Measurements from ENCODE around the gene NRCAM. TPM values are rescaled to one million over a fixed set of nuclear protein-coding genes. Genes with fewer than 3 reads are reported as not detected.

Gene NRCAM
- total and polyA plus RNA-seq, 2 of the 13 experiments (the other 11 are each of a cell fraction or from before 2014, with no cell fraction given), result 0.31 to 0.33 TPM

DNA sequence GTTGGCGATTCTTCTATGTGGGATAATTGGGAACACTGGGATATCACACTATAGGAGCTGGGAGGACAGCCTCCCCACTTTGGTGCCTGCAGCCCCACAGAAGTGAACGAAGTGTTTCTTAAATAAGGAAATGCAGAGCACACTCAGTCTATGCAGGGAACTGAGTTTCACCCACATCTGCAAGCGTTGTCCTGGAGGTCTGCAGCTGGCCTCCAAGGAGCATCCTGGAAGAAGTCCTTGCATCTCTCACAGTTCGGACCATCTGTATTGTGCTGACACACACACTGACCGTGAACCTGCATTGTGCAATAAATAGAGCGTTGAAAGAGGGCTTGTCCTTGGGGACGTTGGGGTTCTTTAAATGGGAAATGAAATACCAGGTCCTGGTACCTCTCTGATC, 351.9 kb downstream of the NRCAM start:
- Histone ChIP-seq H4K20me1 (ENCODE audit: insufficient read depth, low read length) (no peaks in the 10 kb centered on the region), H3K4me2 (ENCODE audit: low read depth, low read length) (no peak overlapping the region), H3K4me3 (replicated peaks in 1 of 3; ENCODE audit: insufficient read depth in 1 of 3, low read depth in 2 of 3, low read length in 3 of 3) (no peak overlapping the region), H3K9me3 (ENCODE audit: low read length) (no peaks in the 10 kb centered on the region), H3K27me3 (ENCODE audit: control insufficient read depth in 1 of 2, insufficient read depth in 2 of 2, low read length in 2 of 2) (no peaks in the 10 kb centered on the region; a peak in 1 of 5 replicates), H3K27ac (ENCODE audit: extremely low read length, insufficient read depth, low read length) (no peak overlapping the region), H3K4me1 (ENCODE audit: insufficient read depth, low read length) (peaks cover 29% of the 10 kb centered on the region), H3K79me2 (ENCODE audit: insufficient read depth, low read length) (no peaks in the 10 kb centered on the region), H3K36me3 (replicated peaks in 1 of 2; ENCODE audit: control insufficient read depth in 1 of 2, insufficient read depth in 2 of 2, low read length in 2 of 2) (no peaks in the 10 kb centered on the region), H3K9ac (ENCODE audit: insufficient read depth, low read depth, low read length) (no peak overlapping the region), H2AFZ (ENCODE audit: low read length) (no peak overlapping the region)
- peak; percentile 46; the same call in 2 of the 3 replicates for ATAC-seq
- no peak for DNase-seq (ENCODE audit: low spot score)
- in situ Hi-C loops (cut with HindIII; ENCODE audit: extremely low pct_ligation_motif_present, low pct_unique_long_range_greater_than_20kb) (loop anchor here (25.0 kb wide), 1 partner anchor 367 kb away; the partner anchor contains the start of gene CBLL1), intact Hi-C loops (cut with micrococcal nuclease; ENCODE audit: unreplicated experiment) (no loop called here)
- no peak for FAIRE-seq
- POLR2A ChIA-PET, result no interaction called here
- TF ChIP-seq CEBPG (CRISPR knock-in tag; IDR thresholded peaks at IDR 0.05), result peak; percentile 71
- TF ChIP-seq CEBPB (IDR thresholded peaks at IDR 0.05; ENCODE audit: borderline replicate concordance, low read depth, low read length), result peak; percentile 91
- TF ChIP-seq, protein P1, sequence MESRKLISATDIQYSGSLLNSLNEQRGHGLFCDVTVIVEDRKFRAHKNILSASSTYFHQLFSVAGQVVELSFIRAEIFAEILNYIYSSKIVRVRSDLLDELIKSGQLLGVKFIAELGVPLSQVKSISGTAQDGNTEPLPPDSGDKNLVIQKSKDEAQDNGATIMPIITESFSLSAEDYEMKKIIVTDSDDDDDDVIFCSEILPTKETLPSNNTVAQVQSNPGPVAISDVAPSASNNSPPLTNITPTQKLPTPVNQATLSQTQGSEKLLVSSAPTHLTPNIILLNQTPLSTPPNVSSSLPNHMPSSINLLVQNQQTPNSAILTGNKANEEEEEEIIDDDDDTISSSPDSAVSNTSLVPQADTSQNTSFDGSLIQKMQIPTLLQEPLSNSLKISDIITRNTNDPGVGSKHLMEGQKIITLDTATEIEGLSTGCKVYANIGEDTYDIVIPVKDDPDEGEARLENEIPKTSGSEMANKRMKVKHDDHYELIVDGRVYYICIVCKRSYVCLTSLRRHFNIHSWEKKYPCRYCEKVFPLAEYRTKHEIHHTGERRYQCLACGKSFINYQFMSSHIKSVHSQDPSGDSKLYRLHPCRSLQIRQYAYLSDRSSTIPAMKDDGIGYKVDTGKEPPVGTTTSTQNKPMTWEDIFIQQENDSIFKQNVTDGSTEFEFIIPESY (CRISPR knock-in tag; IDR thresholded peaks at IDR 0.05), result peak; percentile 63; the same call in 1 of the 2 replicates
- no peak for TF ChIP-seq ZNF484 (CRISPR knock-in tag; IDR thresholded peaks at IDR 0.05; ENCODE audit: borderline replicate concordance, low read depth)
- WGBS (ENCODE audit: low lambda C conversion rate), result 16% methylated on average over 6 of the region's 7 CpGs
- no TSS peak for BruUV-seq (replicated peaks)
- CTCF ChIA-PET (ENCODE audit: low intra/inter-chr PET ratio, low total read pairs), result no interaction called here

DNA sequence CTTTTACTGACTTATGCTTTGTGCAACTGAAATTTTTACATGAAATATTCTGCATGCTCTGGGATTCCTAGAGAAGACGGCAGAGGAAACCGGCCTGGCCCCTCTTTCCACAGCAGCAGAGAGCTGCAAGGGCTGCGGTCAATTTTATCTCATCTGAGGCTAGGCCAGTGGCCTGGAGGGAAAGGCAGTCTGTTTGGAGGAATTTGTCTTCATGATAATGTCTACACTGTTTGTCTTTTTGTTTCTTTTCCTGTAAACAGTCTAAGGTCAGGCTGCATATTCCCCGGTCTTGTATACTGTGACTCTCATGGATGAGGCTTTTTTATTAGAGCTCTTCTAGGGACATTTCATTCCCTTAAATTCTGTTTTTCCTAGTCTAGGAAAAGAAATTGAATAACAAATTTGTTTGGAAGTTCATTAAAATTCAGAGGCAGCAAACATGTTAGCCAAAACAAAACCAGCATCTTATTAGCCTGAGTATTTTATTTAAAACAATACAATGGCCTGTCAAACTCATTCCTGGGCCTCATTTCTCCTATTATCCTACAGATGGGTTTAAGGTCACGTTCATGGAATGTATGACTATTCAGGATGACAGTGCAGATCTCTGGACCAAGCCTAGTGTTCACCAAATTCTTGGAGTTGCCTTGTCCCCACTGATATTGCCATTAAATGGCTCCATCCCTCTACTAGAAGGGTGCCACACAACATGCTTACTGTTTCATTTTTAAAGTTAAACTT, 352.5 kb downstream of the NRCAM start:
- ChIA-PET CTCF (ENCODE audit: low intra/inter-chr PET ratio, low total read pairs) (no interaction called here), POLR2A (no interaction called here)
- TF ChIP-seq, protein P2, sequence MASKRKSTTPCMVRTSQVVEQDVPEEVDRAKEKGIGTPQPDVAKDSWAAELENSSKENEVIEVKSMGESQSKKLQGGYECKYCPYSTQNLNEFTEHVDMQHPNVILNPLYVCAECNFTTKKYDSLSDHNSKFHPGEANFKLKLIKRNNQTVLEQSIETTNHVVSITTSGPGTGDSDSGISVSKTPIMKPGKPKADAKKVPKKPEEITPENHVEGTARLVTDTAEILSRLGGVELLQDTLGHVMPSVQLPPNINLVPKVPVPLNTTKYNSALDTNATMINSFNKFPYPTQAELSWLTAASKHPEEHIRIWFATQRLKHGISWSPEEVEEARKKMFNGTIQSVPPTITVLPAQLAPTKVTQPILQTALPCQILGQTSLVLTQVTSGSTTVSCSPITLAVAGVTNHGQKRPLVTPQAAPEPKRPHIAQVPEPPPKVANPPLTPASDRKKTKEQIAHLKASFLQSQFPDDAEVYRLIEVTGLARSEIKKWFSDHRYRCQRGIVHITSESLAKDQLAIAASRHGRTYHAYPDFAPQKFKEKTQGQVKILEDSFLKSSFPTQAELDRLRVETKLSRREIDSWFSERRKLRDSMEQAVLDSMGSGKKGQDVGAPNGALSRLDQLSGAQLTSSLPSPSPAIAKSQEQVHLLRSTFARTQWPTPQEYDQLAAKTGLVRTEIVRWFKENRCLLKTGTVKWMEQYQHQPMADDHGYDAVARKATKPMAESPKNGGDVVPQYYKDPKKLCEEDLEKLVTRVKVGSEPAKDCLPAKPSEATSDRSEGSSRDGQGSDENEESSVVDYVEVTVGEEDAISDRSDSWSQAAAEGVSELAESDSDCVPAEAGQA (IDR thresholded peaks at IDR 0.05; ENCODE audit: low read depth), result no peak
- TF ChIP-seq, protein P2 (CRISPR knock-in tag; IDR thresholded peaks at IDR 0.05; ENCODE audit: borderline replicate concordance), result no peak
- TF ChIP-seq NFE2 (CRISPR knock-in tag; IDR thresholded peaks at IDR 0.05) (peak; percentile 45; the same call in 1 of the 2 replicates), SOX5 (CRISPR knock-in tag; IDR thresholded peaks at IDR 0.05; ENCODE audit: borderline replicate concordance) (peak; percentile 27; the same call in 1 of the 2 replicates), BRCA1 (CRISPR knock-in tag; IDR thresholded peaks at IDR 0.05) (no peak), NFE2L2 (IDR thresholded peaks at IDR 0.05; ENCODE audit: low read length) (peak; percentile 43; the same call in 1 of the 2 replicates)
- H3K4me1 ChIP-seq (ENCODE audit: insufficient read depth, low read length), result peaks cover 23% of the 10 kb centered on the region
- H3K9ac ChIP-seq (ENCODE audit: insufficient read depth, low read depth, low read length), result no peak overlapping the region
- ATAC-seq (peak; percentile 45; the same call in 2 of the 3 replicates), FAIRE-seq (no peak), DNase-seq (ENCODE audit: low spot score) (peak; percentile 54)
- H2AFZ ChIP-seq (ENCODE audit: low read length), result no peak overlapping the region
- in situ Hi-C loops (cut with HindIII; ENCODE audit: extremely low pct_ligation_motif_present, low pct_unique_long_range_greater_than_20kb), result loop anchor here (25.0 kb wide), 1 partner anchor 366 kb away; the partner anchor contains the start of gene CBLL1
- no peaks in the 10 kb centered on the region for H3K79me2 ChIP-seq (ENCODE audit: insufficient read depth, low read length)
- H3K4me3 ChIP-seq (replicated peaks in 1 of 3; ENCODE audit: insufficient read depth in 1 of 3, low read depth in 2 of 3, low read length in 3 of 3), result no peak overlapping the region
- H3K27ac ChIP-seq (ENCODE audit: extremely low read length, insufficient read depth, low read length), result no peak overlapping the region
- no peaks in the 10 kb centered on the region for H3K36me3 ChIP-seq (replicated peaks in 1 of 2; ENCODE audit: control insufficient read depth in 1 of 2, insufficient read depth in 2 of 2, low read length in 2 of 2)
- H4K20me1 ChIP-seq (ENCODE audit: insufficient read depth, low read length), result no peaks in the 10 kb centered on the region
- no peaks in the 10 kb centered on the region for H3K9me3 ChIP-seq (ENCODE audit: low read length)
- BruUV-seq (replicated peaks), result no TSS peak
- intact Hi-C loops (cut with micrococcal nuclease; ENCODE audit: unreplicated experiment), result no loop called here
- no peaks in the 10 kb centered on the region; a peak in 1 of 5 replicates for H3K27me3 ChIP-seq (ENCODE audit: control insufficient read depth in 1 of 2, insufficient read depth in 2 of 2, low read length in 2 of 2)
- 59% methylated on average over 5 of the region's 5 CpGs for WGBS (ENCODE audit: low lambda C conversion rate)
- H3K4me2 ChIP-seq (ENCODE audit: low read depth, low read length), result no peak overlapping the region

Data from HepG2 (cell line).